ENCODE results near the gene IMMT. TPM values are rescaled to one million over a fixed set of nuclear protein-coding genes. Genes with fewer than 3 reads are reported as not detected.
"Not testable (repeated sequence)": the region's sequence is repeated elsewhere in the genome, so short reads cannot be mapped to it uniquely, and the experiment has no call there.

IMMT gene
- 10 to 100 TPM; 15.3 to 38.1 TPM for polyA plus RNA-seq

DNA sequence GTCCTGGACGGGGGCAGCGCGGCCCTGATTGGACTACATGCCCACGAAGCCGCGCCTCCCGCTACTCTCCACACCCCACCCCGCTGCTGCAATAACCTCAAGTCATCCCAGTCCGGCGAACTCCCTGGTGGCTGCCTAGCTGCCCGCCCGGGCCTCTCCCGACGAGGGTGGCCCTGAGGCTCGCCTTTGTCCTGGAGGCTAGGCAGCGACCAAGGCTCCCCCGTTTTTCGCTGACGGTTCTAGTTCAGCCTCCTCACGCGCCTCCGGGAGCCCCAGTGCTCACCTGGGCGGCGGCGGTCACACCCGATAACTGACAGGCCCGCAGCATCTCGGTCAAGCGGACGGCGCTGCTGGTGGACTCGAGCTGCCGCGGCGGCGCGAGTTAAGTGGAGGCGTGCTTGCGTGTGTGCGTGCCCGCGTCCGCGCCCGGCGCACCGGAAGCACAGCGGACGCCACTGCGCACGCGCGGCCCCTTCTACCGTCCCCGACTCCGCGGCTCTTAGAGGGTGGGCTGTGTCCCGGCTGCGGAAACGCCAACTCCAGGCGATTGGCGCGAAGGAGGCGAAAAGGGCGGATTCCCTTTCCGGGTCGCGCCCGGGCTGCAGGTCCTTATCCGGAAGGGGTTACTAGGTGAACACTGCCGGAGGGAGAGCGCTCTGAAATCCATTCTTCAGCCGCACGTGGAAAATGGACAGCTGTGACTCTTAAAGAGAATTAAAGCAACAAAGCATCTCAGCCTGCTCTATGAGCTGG lies at the start of gene IMMT:
IMMT (minus strand) TSS at position 408 of the 753 bp plus-strand sequence; CDS start at position 328, 80 bp downstream.
- WGBS, 2 donors = 0% methylated on average over 70 to 74 of the region's 74 CpGs
- H3K36me3 ChIP-seq (ENCODE audit: control insufficient read depth in 2 of 2, insufficient read depth in 2 of 2, low read length in 1 of 2) = peaks cover 0 to 4% of the 10 kb centered on the region in 2 donors
- H3K27me3 ChIP-seq (ENCODE audit: control insufficient read depth in 1 of 2, insufficient read depth in 2 of 2, low read length in 2 of 2) = no peaks in the 10 kb centered on the region
- no peaks in the 10 kb centered on the region for H3K9me3 ChIP-seq (ENCODE audit: control insufficient read depth in 2 of 2, insufficient read depth in 1 of 2, low read depth in 1 of 2, low read length in 1 of 2)
- peak within 1 kb of the TSS; percentile 83 to 90 for H3K4me3 ChIP-seq (ENCODE audit: low read depth in 1 of 2, low read length in 2 of 2)
- H3K4me1 ChIP-seq (ENCODE audit: control insufficient read depth in 2 of 2, insufficient read depth in 2 of 2, low read length in 1 of 2) = peaks cover 0 to 4% of the 10 kb centered on the region in 2 donors
- H3K27ac ChIP-seq (ENCODE audit: low read depth in 2 of 2, low read length in 1 of 2) = peak within 1 kb of the TSS; percentile 97 to 100

DNA sequence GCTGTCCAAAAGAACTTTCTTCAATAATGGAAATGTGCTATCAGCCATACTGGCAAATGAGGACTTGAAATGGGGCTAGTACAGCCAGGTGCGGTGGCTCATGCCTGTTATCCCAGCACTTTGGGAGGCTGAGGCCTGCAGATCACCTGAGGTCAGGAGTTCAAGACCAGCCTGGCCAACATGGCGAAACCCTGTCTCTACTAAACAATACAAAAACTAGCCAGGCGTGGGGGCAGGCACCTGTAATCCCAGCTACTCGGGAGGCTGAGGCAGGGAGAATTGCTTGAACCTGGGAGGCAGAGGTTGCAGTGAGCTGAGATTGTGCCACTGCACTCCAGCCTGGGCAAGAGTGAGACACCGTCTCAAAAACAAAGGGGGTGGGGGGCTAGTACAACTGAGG lies 49.5 kb upstream of the IMMT start:
- H3K27me3 ChIP-seq (ENCODE audit: control insufficient read depth in 1 of 2, insufficient read depth in 2 of 2, low read length in 2 of 2); H3K9me3 ChIP-seq (ENCODE audit: control insufficient read depth in 2 of 2, insufficient read depth in 1 of 2, low read depth in 1 of 2, low read length in 1 of 2); H3K4me3 ChIP-seq (ENCODE audit: low read depth in 1 of 2, low read length in 2 of 2); H3K4me1 ChIP-seq (ENCODE audit: control insufficient read depth in 2 of 2, insufficient read depth in 2 of 2, low read length in 1 of 2); H3K27ac ChIP-seq (ENCODE audit: low read depth in 2 of 2, low read length in 1 of 2); H3K36me3 ChIP-seq (ENCODE audit: control insufficient read depth in 2 of 2, insufficient read depth in 2 of 2, low read length in 1 of 2): not testable (repeated sequence)
- 93 to 97% methylated on average over 5 of the region's 5 CpGs for WGBS, 2 donors

DNA sequence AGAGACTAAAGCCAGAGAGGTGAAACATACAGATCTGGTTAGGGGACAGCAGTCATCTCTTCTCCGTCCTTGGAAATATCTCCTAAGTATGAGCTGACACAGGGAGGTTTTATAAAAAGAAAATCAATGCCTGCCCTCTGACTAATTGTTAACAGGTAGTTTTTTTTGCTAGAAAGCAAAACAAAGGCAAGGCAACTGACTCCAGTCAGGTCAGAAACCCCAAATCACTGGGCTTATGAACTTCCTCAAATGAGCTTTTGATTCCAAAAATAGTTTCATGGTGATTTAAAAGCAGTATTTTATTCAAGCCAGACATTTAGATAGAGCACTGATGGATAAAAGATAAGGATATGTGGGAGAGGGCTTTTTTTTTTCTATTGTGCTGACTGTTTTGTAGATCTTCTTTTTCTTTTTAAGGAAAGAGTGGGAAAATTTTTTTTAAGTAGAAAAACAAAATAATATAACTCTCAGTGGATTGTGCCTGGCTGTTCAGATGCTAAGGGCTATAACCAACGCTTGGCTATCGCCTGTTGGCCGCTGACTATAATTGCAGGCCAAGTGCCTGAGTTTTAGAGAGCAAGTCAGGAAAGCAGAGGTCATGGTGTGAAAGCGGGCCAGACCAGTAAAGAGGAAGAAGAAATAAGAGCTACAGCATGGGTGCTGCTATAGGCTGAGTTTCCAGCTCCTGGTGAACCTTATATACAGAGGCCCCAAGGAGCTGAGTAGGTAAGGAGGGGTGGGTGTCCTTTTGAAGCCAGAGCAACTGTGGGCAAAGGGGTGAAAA lies 48.9 kb upstream of the IMMT start:
- Histone ChIP-seq H3K27ac (ENCODE audit: low read depth in 2 of 2, low read length in 1 of 2) (no peak overlapping the region), H3K4me3 (ENCODE audit: low read depth in 1 of 2, low read length in 2 of 2) (no peak overlapping the region), H3K4me1 (ENCODE audit: control insufficient read depth in 2 of 2, insufficient read depth in 2 of 2, low read length in 1 of 2) (peaks cover 0 to 2% of the 10 kb centered on the region in 2 donors), H3K36me3 (ENCODE audit: control insufficient read depth in 2 of 2, insufficient read depth in 2 of 2, low read length in 1 of 2) (no peaks in the 10 kb centered on the region), H3K27me3 (ENCODE audit: control insufficient read depth in 1 of 2, insufficient read depth in 2 of 2, low read length in 2 of 2) (no peaks in the 10 kb centered on the region), H3K9me3 (ENCODE audit: control insufficient read depth in 2 of 2, insufficient read depth in 1 of 2, low read depth in 1 of 2, low read length in 1 of 2) (no peaks in the 10 kb centered on the region)
- WGBS, 2 donors = 77 to 85% methylated on average over 5 of the region's 5 CpGs

DNA sequence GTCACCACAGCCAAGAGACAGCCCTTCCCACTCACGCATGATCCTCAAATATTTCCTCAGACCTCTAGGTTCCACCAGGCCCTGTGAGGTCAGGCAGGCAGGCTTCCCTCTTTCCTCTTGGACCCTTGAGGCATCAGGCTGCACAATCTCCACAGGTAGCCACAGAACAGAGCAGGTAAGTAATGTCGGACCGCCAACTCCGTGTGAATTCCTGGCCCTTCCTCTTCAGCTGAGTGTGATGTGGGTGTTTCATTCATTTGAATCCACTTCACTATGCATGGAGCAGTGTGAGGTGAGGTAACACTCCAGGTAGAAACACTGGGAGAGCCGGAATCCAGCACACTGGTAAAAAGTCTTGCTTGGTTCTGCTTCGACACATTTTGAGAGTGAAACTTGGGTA lies 48.0 kb upstream of the IMMT start:
- 73 to 79% methylated on average over 6 of the region's 6 CpGs for WGBS, 2 donors
- H3K27ac ChIP-seq (ENCODE audit: low read depth in 2 of 2, low read length in 1 of 2) = no peak overlapping the region
- H3K27me3 ChIP-seq (ENCODE audit: control insufficient read depth in 1 of 2, insufficient read depth in 2 of 2, low read length in 2 of 2) = no peaks in the 10 kb centered on the region
- no peak overlapping the region for H3K4me3 ChIP-seq (ENCODE audit: low read depth in 1 of 2, low read length in 2 of 2)
- H3K9me3 ChIP-seq (ENCODE audit: control insufficient read depth in 2 of 2, insufficient read depth in 1 of 2, low read depth in 1 of 2, low read length in 1 of 2) = no peaks in the 10 kb centered on the region
- no peaks in the 10 kb centered on the region for H3K36me3 ChIP-seq (ENCODE audit: control insufficient read depth in 2 of 2, insufficient read depth in 2 of 2, low read length in 1 of 2)
- peaks cover 2% of the 10 kb centered on the region in 2 donors for H3K4me1 ChIP-seq (ENCODE audit: control insufficient read depth in 2 of 2, insufficient read depth in 2 of 2, low read length in 1 of 2)

DNA sequence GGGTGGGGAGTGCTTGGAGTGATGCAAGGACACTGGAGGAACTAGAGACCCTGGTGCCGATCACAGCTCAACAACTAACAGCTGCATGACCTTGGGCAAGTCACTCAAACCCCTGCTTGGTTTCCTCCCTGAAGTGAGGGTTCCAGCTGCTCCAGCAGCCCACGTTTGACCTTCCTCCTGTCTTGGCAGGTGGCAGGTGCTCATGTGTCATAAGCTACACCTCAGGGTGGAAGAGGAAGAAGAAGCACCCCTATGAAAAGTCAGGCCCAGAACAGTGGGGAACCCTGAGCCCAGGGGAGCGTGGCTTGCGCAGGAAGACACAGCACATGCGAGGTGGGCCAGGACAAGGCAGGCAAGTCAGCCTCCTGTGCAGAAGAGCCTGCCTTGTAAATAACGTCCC lies 46.3 kb upstream of the IMMT start:
- Histone ChIP-seq H3K27ac (ENCODE audit: low read depth in 2 of 2, low read length in 1 of 2) (no peak overlapping the region), H3K36me3 (ENCODE audit: control insufficient read depth in 2 of 2, insufficient read depth in 2 of 2, low read length in 1 of 2) (no peaks in the 10 kb centered on the region), H3K4me1 (ENCODE audit: control insufficient read depth in 2 of 2, insufficient read depth in 2 of 2, low read length in 1 of 2) (peaks cover 2% of the 10 kb centered on the region in 2 donors), H3K9me3 (ENCODE audit: control insufficient read depth in 2 of 2, insufficient read depth in 1 of 2, low read depth in 1 of 2, low read length in 1 of 2) (no peaks in the 10 kb centered on the region), H3K27me3 (ENCODE audit: control insufficient read depth in 1 of 2, insufficient read depth in 2 of 2, low read length in 2 of 2) (no peaks in the 10 kb centered on the region), H3K4me3 (ENCODE audit: low read depth in 1 of 2, low read length in 2 of 2) (no peak overlapping the region)
- 67 to 77% methylated on average over 6 of the region's 6 CpGs for WGBS, 2 donors

DNA sequence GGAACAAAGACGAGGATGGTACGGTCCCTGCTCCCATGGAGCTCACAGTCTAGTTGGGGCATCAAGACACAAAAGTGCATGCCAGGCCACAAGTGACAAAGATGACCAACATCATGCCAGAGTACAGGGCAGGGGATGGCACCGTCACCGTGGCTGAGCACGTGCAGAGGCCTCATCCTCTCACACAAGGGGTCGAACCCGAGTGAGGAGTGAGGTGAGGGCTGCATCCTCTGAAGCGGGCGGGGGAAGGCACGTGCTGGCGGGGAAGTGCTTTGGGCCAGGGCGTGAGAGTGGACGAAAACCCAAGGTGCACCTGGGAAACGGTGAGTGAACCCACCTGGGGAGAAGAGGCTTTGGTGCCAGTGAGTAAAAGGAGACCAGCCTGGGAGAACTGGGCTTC lies 45.0 kb upstream of the IMMT start:
- Histone ChIP-seq H3K27ac (ENCODE audit: low read depth in 2 of 2, low read length in 1 of 2) (no peak overlapping the region), H3K27me3 (ENCODE audit: control insufficient read depth in 1 of 2, insufficient read depth in 2 of 2, low read length in 2 of 2) (no peaks in the 10 kb centered on the region), H3K4me3 (ENCODE audit: low read depth in 1 of 2, low read length in 2 of 2) (no peak overlapping the region), H3K36me3 (ENCODE audit: control insufficient read depth in 2 of 2, insufficient read depth in 2 of 2, low read length in 1 of 2) (no peaks in the 10 kb centered on the region), H3K9me3 (ENCODE audit: control insufficient read depth in 2 of 2, insufficient read depth in 1 of 2, low read depth in 1 of 2, low read length in 1 of 2) (no peaks in the 10 kb centered on the region), H3K4me1 (ENCODE audit: control insufficient read depth in 2 of 2, insufficient read depth in 2 of 2, low read length in 1 of 2) (peaks cover 2% of the 10 kb centered on the region in 2 donors)
- WGBS, 2 donors = 94% methylated on average over 14 of the region's 14 CpGs

DNA sequence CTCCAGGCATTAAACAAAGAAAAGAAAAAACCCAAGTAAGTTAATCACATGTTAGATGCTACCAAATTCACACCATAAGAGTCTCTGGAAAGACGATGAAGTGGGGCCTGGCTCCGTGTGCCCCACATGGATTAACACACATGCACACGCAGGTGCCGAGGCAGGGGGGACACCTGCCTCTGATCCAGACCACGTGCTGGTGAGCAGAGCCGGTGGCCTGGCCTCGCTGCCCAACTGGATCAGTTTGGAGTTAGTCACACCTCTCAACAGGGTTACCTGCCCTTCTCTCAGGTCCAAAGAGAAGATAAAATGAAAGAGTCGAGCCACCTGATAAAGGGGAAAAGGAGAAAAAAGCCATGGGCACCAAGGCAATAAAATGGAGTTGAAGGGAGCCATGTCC lies 44.5 kb upstream of the IMMT start:
- 95 to 98% methylated on average over 8 of the region's 8 CpGs for WGBS, 2 donors
- Histone ChIP-seq H3K27ac (ENCODE audit: low read depth in 2 of 2, low read length in 1 of 2) (no peak overlapping the region), H3K4me1 (ENCODE audit: control insufficient read depth in 2 of 2, insufficient read depth in 2 of 2, low read length in 1 of 2) (peaks cover 2% of the 10 kb centered on the region in 2 donors), H3K4me3 (ENCODE audit: low read depth in 1 of 2, low read length in 2 of 2) (no peak overlapping the region), H3K9me3 (ENCODE audit: control insufficient read depth in 2 of 2, insufficient read depth in 1 of 2, low read depth in 1 of 2, low read length in 1 of 2) (no peaks in the 10 kb centered on the region), H3K36me3 (ENCODE audit: control insufficient read depth in 2 of 2, insufficient read depth in 2 of 2, low read length in 1 of 2) (no peaks in the 10 kb centered on the region), H3K27me3 (ENCODE audit: control insufficient read depth in 1 of 2, insufficient read depth in 2 of 2, low read length in 2 of 2) (no peaks in the 10 kb centered on the region)

DNA sequence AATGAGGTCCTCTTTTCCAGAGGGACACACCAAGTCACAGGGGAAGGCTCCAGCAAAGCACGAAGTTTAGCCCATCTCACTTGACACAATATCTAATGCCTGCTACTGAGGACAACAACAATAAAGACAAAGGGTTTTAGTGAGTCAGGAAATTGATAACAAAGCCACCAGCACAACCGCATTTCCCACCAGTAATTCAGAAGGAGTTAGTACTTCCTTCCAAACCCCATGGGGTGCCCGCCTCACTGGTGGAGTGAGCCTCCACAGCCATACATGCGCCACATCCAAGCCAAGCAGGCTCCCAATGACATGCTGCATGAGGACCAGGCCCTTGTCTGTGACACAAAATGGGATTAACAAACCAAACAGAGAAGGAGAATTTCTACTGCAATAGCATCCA lies 44.1 kb upstream of the IMMT start:
- H3K9me3 ChIP-seq (ENCODE audit: control insufficient read depth in 2 of 2, insufficient read depth in 1 of 2, low read depth in 1 of 2, low read length in 1 of 2) = no peaks in the 10 kb centered on the region
- H3K27me3 ChIP-seq (ENCODE audit: control insufficient read depth in 1 of 2, insufficient read depth in 2 of 2, low read length in 2 of 2) = no peaks in the 10 kb centered on the region
- H3K27ac ChIP-seq (ENCODE audit: low read depth in 2 of 2, low read length in 1 of 2) = no peak overlapping the region
- 75 to 83% methylated on average over 4 of the region's 4 CpGs for WGBS, 2 donors
- H3K36me3 ChIP-seq (ENCODE audit: control insufficient read depth in 2 of 2, insufficient read depth in 2 of 2, low read length in 1 of 2) = no peaks in the 10 kb centered on the region
- peaks cover 2% of the 10 kb centered on the region in 2 donors for H3K4me1 ChIP-seq (ENCODE audit: control insufficient read depth in 2 of 2, insufficient read depth in 2 of 2, low read length in 1 of 2)
- H3K4me3 ChIP-seq (ENCODE audit: low read depth in 1 of 2, low read length in 2 of 2) = no peak overlapping the region

DNA sequence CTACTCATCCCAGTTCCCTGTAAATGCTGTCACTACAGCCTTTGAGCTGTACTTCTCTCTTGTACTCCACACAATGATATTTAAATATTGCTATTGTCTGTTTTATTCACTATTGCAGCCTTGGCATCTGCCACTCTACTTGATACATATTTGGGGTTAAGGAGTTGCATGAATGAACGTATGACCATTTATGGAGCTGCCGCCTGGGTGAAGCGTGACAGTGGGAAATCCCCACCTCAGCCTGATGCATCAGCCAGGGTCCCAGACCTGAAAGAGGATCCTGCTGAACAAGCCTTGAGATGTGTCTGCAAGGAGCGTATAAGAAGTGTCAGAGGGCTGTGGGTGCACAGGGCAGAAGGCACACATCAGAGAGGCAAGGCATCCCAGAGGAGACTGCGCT lies 43.1 kb upstream of the IMMT start:
- WGBS, 2 donors = 66 to 74% methylated on average over 5 of the region's 5 CpGs
- no peaks in the 10 kb centered on the region for H3K27me3 ChIP-seq (ENCODE audit: control insufficient read depth in 1 of 2, insufficient read depth in 2 of 2, low read length in 2 of 2)
- H3K27ac ChIP-seq (ENCODE audit: low read depth in 2 of 2, low read length in 1 of 2) = no peak overlapping the region
- H3K4me1 ChIP-seq (ENCODE audit: control insufficient read depth in 2 of 2, insufficient read depth in 2 of 2, low read length in 1 of 2) = peaks cover 2% of the 10 kb centered on the region in 2 donors
- H3K4me3 ChIP-seq (ENCODE audit: low read depth in 1 of 2, low read length in 2 of 2) = no peak overlapping the region
- H3K36me3 ChIP-seq (ENCODE audit: control insufficient read depth in 2 of 2, insufficient read depth in 2 of 2, low read length in 1 of 2) = no peaks in the 10 kb centered on the region
- no peaks in the 10 kb centered on the region for H3K9me3 ChIP-seq (ENCODE audit: control insufficient read depth in 2 of 2, insufficient read depth in 1 of 2, low read depth in 1 of 2, low read length in 1 of 2)

Measured in esophagus (tissue), 2 donors.